NCI-H1048 (cell line): Measurements from ENCODE around the gene UBE4B.
"Not testable (repeated sequence)": the region's sequence is repeated elsewhere in the genome, so short reads cannot be mapped to it uniquely, and the experiment has no call there.

Experiments used
- DNase-seq: peaks from one replicate; lab custom pipeline; 2025; lab: John Stamatoyannopoulos, UW

Gene UBE4B

DNA sequence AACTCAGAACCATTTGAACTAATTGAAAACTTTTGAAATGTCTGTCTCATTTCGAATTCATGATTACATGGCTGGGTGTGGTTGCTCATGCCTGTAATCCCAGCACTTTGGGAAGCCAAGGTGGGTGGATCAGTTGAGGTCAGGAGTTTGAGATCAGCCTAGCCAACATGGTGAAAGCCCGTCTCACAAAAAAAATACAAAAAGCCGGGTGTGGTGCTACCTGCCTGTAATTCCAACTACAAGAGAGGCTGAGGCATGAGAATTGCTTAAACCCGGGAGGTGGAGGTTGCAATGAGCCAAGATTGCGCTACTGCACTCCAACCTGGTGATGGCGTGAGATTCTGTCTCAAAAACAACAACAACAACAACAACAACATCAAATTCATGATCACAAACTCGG lies 40.6 kb downstream of the UBE4B start:
- DNase-seq = not testable (repeated sequence)

DNA sequence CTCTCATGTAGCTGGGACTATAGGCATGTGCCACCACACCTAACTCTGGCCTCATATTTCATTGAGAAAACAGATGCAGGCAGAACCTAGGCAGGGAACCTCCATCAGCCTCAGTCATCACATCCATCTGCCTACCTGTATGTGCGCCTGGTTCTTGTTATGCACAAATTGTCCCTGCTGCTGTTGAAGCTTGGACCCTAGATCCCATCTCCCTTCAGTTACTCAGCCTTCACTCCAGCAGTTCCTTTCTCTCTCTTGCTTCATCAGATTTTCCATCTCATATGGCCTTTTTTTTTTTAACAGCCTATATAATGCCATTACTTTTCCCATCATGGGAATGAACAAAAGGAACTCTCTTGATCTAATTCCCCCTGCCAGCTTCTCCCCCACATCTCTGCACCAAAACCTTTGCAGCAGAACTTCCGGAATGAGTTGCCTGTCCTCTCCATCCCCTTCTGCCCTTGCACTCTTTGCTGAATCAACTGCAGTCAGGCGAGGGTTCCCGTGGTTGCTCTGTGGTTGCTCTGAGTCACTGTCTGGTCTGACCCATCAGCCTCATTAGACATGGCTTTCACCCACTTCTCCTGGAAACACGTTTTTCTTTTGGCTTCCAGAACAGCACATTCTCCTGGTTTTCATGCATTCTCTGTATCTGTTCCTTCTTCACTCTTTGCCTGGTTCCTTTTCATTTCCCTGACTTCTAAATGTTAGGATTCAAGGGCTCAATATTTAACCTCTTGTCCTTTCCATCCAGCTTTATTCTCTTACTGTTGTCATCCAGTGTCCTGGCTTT lies 41.5 kb downstream of the UBE4B start:
- DNase-seq = no peak

DNA sequence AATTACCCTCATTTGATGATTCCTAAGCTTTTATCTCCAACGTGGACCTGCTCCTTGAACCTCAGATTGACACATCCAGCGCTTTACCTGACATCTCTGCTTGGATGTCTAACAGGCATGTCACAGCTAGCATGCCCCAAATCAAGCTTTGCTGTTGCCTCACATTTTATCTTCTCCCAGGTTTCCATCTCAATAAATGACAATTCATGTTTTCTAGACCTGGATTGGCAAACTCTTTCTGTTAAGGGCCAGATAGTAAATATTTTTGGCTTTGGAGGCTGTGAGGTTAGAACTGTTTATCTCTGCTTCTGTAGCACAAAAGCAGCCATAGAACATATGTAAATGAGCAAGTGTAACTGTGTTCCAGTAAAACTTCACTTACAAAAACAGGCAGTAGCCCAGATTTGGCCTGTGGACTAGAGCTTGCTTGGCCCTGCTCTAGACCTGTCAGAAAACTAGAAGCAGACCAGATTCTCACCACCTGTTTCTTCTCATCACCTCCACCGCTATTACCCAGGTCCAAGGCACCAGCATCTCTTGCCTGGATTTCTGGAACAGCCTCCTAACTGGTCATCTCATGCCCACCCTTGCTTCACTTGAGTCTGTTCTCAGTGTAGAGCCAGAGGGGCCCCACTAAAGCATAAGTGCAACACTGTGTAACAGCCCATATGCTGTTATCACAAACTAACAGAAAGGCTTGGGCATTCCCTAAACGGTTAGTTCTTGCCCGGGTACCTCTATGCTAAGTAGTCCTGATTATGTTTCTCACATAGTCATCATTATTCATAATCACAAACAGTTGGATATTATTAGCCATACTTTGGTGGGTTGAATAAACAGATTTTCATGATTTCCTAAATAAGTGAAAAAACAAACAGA lies 42.3 kb downstream of the UBE4B start:
- no peak for DNase-seq

DNA sequence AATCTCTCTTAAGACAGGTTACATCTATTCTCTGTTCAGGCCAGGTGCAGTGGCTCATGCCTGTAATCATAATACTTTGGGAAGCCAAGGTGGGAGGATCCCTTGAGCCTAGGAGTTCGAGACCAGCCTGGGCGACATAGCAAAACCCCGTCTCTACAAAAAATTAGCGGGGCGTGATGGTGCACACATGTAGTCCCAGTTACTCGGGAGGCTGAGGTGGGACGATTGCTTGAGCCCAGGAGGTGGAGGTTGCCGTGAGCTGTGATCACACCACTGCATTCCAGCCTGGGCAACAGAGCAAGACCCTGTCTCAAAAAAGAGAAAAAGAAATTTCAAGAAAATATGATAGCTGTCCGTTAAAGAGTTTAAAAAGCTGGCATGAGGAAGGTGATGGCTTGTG lies 43.0 kb downstream of the UBE4B start:
- DNase-seq = no peak

DNA sequence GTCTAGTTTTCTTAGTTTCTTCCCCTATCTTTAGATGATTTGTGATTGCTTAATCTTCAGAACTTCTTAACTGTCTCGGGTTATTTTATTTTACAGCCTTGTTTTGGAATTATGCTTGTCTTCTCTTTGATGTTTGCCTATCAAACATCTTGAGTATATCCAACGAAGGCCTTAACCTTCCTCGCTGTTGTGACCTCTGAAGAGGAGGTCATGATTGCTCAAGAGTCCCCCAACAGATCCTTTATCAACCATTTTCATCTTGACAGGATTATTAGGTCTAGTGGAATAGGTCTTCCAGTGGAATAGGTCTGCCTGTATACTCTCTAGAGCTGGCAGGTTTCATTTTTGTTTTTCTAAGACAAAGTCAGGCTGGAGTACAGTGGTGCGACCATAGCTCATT lies 45.7 kb downstream of the UBE4B start:
- no peak for DNase-seq

DNA sequence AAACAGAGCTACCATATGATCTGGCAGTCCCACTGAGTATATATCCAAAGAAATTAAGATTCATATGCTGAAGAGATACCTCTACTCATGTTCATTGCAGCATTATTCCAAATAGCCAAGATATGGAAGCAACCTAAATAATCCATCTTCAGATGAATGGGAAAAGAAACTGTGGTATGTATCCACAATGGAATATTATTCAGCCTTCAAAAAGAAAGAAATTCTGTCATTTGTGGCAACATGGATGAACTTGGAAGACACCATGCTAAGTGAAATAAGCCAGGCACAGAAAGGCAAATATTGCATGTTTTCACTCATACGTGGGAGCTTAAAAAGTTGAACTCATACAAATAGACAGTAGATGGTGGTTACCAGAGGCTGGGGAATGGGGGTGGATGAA lies 47.8 kb downstream of the UBE4B start:
- no peak for DNase-seq

DNA sequence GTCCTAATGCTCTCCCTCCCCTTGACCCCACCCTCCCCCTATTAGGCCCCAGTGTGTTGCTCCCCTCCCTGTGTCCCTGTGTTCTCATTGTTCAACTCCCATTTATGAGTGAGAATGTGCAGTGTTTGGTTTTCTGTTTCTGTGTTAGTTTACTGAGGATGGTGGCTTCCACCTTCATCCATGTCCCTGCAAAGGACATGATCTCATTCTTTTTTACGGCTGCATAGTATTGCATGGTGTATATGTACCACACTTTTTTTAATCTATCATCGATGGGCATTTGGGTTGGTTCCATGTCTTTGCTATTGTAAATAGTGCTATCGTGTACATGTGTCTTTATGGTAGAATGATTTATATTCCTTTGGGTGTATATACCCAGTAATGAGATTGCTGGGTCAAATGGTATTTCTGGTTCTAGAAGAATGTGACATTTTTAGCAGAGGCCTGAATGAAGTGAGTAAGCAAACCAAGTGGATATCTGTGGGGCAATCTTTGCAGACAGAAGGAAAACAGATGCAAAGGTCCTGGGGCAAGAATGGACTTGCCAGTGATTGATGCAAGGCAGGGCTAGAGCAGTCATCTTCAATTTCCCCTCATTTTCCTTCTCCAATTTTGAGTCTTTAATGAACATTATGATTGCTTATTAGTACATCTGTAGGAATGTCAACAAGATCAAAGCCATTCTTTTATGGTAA lies 50.2 kb downstream of the UBE4B start:
- DNase-seq = no peak

DNA sequence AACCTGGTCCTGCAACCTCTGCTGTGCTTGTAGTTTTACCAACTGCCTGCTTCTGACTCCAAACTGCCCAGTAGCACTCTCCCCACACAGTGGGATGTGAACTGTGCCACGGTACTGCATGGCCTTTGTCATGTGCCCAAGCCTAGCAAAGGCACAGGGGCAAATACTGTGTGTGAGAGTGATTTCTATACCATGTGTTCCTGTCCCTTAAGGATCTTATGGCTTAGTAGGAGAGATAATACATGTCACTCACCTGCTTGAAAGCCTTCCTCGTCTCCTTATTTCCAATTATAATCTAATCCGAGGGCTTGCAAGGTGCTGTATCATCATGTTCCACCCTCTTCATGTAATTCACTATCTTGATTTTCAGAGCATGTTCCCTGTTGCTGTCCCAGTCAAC lies 51.3 kb downstream of the UBE4B start:
- no peak for DNase-seq

DNA sequence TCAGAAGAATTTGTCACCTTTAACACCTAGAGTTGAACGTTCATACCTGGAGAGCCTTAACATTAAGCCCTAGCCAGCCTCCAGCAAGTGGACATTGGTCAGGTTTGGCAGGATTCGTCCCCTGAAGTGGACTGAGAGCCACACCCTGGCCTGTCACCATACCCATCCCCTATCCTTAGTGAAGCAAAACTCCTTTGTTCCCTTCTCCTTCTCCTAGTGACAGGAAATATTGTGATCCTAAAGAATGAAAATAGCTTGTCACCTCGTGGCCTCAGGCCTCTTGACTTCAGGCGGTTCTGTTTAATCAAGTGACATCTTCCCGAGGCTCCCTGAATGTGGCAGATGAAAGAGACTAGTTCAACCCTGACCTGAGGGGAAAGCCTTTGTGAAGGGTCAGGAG lies 52.3 kb downstream of the UBE4B start:
- no peak for DNase-seq

DNA sequence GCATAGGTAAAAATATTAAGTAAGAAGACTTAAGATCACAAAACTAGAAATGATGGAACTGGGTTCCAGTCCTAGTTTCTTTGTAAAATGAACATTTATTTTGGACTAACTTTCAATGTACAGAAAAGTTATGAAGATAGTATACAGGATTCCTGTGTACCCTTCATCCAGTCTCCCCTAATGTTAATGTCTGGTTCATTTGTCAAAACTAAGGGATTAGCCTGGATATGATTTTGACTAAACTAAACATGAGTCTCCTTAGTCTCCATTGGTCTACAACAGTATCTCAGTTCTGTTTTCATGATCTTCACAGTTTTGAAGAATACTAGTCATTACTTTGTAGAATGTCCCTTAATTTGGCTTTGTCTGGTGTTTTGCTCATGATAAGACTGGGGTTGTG lies 54.5 kb downstream of the UBE4B start:
- no peak for DNase-seq

DNA sequence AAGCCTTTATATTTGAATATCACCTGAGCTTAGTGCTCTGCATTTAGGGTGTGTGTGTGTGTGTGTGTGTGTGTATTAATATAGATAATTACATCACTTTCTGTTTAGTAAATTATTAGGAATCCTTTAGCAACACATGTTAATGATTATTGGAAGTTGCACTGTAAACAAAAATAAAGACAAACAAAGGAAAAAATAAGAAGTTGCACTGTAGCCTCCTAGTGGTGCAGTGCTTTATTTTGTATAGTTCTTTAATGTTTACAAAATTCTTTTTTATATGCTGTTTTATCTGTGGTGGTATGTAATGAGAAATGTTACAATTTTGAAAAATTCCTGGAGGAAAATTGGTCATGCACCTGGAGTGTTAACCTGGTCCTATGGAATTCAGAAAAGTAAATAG lies 69.2 kb downstream of the UBE4B start:
- DNase-seq = no peak

DNA sequence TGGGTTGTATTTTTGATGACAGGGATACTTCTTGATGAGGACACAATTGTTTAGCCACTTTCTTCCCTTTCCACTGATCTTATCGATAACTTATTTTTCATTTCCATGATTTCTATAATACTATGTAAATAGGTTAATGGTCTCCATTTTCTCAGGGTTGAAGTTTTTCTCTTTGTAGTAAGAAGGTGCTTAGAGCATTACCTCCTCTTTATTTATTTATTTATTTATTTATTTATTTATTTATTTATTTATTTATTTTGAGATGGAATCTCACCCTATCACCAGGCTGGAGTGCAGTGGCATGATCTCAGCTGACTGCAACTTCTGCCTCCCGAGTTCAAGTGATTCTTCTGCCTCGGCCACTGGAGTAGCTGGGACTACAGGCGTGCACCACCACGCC lies 70.4 kb downstream of the UBE4B start:
- DNase-seq = no peak

DNA sequence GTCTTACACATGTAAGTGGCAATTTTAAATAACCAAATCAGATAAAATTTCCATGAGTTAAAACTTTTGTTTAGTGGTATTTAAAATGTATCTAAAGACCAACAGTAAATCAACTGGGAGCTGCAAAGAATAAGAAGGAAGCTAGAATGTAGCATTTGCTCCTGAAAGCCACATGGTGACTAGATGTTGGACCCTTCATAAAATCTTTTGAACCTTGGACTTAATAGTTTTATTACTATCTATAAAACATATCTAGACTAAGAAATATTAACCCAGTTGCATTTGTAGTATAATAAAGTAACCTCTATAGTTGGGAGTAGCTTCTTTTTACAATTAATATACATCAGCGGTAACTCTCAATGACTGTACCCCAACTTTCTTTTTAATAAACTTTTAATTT lies 72.1 kb downstream of the UBE4B start:
- DNase-seq = no peak

DNA sequence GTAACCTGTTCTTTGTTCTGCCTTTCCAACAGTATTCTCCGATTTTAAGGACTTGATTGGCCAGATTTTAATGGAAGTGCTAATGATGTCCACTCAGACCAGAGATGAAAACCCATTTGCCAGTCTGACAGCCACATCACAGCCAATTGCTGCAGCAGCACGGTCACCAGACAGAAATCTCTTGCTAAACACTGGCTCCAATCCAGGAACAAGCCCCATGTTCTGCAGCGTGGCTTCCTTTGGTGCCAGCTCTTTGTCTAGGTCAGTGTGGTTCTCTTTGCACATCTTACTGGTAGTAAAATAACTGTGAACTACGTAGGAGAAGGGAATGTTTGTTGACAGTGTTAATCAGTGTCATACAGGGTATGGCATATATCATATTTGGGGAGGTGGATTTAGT lies 72.7 kb downstream of the UBE4B start:
- DNase-seq = no peak

DNA sequence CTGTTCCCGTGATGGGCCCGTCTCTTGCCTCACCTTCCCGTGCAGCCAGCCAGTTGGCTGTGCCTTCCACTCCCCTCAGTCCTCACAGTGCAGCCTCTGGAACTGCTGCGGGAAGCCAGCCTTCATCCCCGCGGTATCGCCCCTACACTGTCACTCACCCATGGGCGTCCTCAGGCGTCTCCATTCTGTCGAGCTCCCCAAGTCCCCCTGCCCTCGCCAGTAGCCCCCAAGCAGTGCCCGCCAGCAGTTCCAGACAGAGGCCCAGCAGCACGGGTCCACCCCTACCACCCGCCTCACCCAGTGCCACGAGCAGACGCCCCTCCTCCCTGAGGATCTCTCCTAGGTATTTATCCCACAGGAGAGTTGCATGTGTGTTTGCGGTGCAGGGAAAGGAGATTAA lies 73.5 kb downstream of the UBE4B start:
- DNase-seq = no peak

DNA sequence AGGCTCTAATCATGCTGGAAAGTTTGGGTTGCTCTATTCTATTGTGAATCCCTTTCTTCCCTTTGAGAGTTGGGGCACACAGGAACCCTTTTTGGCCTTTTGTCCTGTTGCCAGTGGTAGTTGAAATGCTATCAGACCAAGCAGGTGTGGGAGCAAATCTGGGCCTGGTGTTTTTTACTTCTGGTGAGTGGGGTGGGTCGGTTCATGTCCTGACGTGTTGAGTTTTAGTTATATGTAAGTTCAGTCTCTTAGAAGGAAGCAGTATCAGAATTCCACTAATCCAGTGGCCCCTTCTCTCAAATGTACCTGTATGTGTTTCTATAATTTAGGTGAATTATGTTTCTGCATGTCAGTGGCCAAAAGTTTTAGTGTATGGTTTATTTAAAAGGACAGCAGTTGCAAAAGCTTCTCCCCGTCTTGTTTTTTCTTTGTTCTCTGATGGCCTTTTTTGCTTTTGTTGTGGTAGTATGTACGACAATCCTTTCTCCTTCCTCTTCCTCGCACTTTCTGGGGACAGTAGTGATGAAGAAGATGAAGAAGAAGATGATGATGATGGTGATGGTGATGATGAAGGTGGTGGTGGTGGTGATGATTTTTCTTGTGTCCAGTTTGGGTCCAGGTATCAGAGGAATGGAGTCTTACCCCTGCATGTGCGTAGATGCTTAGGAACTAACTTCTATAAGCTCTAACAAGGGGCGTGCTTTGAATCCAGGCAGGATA lies 74.2 kb downstream of the UBE4B start:
- no peak for DNase-seq

DNA sequence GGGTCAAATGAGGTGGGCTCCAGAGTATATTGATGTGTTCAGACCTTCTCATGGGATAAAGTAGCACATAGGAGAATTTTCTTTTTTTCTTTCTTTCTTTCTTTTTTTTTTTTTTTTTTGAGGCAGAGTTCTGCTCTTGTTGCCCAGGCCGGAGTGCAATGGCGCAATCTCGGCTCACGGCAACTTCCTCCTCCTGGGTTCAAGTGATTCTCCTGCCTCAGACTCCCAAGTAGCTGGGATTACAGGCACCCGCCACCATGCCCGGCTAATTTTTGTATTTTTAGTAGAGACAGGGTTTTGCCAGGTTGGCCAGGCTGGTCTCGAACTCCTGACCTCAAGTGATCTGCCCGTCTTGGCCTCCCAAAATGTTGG lies 74.7 kb downstream of the UBE4B start:
- DNase-seq = not testable (repeated sequence)

DNA sequence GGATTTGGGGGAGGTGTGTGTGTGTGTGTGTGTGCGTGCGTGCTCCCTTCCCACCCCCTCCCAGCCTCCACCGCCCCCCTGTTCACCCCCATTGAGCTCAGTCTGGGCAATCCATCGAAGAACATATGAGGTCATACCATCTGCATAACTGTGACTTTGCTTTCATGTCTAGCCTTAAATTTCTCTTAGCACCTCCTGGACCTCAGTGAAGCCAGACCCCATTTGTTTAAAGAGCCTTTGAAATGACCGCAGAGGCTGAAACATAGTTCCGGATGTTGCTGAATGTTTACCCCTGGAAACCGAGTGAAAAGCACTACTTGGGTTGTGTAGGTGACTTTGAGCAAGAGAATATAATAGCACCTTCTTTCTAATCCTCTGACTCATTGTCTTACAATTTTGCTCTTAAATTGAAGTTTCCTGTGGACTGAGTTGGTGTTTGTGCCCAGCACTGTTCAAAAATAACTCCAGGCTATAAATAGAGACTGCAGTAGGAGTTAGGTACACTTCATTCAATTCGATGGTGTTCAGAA lies 75.4 kb downstream of the UBE4B start:
- no peak for DNase-seq

DNA sequence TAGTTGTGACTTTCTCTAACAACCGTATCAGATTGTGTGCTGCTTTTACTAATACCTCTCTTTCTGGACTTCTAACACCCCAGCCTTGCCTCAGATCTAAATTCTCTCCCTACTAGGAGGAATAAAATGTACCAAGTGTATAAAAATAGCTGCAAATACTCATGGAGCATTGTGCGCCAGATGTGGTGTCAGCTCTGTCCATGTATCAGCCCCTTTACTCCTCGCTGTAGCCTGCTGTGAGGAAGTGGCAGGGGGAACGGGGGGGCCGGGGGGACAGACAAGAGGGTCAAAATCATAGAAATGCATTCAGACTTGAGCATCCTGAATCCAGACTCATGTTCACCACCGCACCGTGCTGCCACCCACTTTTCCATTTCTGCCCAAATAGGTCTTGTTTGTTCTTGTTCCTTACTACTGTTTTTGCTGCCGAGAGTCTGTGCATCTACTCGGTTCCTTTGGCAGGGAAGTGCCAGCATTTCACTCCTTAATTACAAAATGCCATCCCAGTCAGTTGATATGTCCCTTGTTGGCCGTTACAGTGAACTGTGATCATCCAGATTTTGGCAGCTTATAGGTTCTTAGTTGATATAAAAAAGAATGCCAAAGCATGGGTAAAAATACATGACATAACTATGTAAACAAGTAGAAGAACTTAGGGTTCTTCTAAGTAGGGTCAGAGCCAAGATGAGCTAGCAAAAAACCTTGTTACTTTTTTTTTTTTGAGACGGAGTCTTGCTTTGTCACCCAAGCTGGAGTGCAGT lies 76.4 kb downstream of the UBE4B start:
- no peak for DNase-seq

DNA sequence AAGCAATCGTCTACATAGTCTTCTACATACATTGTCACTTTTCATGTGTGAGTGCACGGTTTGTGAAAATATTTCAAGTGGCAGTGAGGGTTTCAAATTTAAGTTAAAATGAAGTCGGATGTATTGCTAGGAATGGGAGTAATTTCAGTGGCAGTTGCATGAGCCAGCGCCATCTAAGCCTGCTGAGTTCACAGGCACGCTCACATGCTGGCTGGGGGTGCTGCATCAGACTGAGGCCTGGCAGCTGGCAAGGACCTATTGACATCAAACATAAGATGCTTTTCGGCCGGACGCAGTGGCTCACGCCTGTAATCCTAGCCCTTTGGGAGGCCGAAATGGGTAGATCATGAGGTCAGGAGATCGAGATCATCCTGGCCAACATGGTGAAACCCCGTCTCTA lies 80.7 kb downstream of the UBE4B start:
- no peak for DNase-seq

DNA sequence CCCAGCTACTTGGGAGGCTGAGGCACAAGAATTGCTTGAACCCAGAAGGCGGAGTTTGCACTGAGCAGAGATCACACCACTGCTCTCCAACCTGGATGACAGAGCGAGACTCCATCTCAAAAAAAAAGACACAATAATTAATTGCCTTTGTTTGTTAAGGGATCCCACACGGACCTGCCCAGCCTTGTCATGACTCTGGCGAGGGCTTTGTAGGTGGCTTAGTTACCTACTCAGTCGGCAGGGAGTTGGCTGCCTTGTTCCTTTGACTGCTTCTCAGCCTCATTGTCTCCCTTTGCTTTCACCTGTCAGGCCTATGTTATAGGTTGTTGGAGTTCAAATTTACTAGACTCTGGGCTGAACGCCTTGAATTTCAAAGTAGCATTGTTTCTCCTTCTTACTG lies 82.0 kb downstream of the UBE4B start:
- no peak for DNase-seq
